Cardiac fibroblast (primary cell): Measurements from ENCODE around the gene HEATR9.

ENCODE experiments used
- DNase-seq, 2 donors: peaks; one replicate each; pipeline versions ENCODE4 v3.0.0 to v3.0.0-alpha.2; 2010; ENCODE audit warnings: low read depth in 2 of 2
- H3K4me3 ChIP-seq, 2 donors: replicated peaks in 1 of 2; 1 replicate in 1 of 2; 2 replicates in 1 of 2; pipeline ENCODE4 v1.5.1; 2011; ENCODE audit warnings: low read depth in 2 of 2, low read length in 2 of 2, mild to moderate bottlenecking in 2 of 2, moderate library complexity in 1 of 2
- CTCF ChIP-seq: IDR thresholded peaks from one replicate; pipeline ENCODE4 v1.5.1; 2011; ENCODE audit warnings: low read depth, mild to moderate bottlenecking, low read length, inconsistent platforms

Gene HEATR9

GRCh38 chr17:35912339-35912912 is 43.7 kb upstream of the HEATR9 start:
- H3K4me3 ChIP-seq = no peak overlapping the region
- no peak for TF ChIP-seq CTCF
- no peak for DNase-seq

- no peak for TF ChIP-seq CTCF
- no peak overlapping the region for H3K4me3 ChIP-seq
- DNase-seq = no peak
Observed at GRCh38 chr17:35909408-35909807, 40.7 kb upstream of the HEATR9 start.

GRCh38 chr17:35907691-35908090 is 39.0 kb upstream of the HEATR9 start:
- no peak for TF ChIP-seq CTCF
- no peak overlapping the region for H3K4me3 ChIP-seq

GRCh38 chr17:35906926-35907637 is 38.4 kb upstream of the HEATR9 start:
- no peak overlapping the region for H3K4me3 ChIP-seq
- TF ChIP-seq CTCF = no peak
- DNase-seq = no peak

More at GRCh38 chr17:35907691-35908090, 39.0 kb upstream of the HEATR9 start:
- DNase-seq = peak; percentile 42 to 52

- no peak for TF ChIP-seq CTCF
- H3K4me3 ChIP-seq = no peak overlapping the region
- DNase-seq = peak; percentile 45 to 72
Observed at GRCh38 chr17:35906191-35906925, 37.7 kb upstream of the HEATR9 start.

- no peak for TF ChIP-seq CTCF
- DNase-seq = no peak
- no peak overlapping the region for H3K4me3 ChIP-seq
Observed at GRCh38 chr17:35903451-35903850, 34.8 kb upstream of the HEATR9 start.
